ENCODE measurements around the gene ALAD.
"Not testable (repeated sequence)": the region's sequence is repeated elsewhere in the genome, so short reads cannot be mapped to it uniquely, and the experiment has no call there.

Gene ALAD

DNA sequence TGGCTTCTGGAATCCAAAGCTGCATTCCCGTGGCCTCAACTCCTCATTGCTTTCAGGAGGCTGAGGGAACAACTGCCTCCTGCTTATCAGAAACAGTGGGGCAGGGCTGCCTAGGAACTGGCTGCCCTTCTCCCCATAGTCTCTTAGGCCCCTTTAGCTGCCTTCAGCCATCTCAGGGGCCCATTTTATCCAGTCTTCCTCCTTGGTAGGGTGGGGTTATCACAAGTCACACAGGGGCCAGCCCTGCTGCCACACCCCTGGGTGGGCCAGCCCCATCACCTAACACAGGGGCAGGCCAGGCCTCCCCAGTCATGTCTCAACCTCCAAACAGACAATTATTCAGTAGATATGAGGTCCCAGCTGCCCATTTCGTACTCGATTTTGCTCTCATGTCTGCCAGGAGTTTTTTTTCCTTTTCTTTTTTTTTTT is 3.9 kb downstream of the ALAD start:
- no peak for DNase-seq

DNA sequence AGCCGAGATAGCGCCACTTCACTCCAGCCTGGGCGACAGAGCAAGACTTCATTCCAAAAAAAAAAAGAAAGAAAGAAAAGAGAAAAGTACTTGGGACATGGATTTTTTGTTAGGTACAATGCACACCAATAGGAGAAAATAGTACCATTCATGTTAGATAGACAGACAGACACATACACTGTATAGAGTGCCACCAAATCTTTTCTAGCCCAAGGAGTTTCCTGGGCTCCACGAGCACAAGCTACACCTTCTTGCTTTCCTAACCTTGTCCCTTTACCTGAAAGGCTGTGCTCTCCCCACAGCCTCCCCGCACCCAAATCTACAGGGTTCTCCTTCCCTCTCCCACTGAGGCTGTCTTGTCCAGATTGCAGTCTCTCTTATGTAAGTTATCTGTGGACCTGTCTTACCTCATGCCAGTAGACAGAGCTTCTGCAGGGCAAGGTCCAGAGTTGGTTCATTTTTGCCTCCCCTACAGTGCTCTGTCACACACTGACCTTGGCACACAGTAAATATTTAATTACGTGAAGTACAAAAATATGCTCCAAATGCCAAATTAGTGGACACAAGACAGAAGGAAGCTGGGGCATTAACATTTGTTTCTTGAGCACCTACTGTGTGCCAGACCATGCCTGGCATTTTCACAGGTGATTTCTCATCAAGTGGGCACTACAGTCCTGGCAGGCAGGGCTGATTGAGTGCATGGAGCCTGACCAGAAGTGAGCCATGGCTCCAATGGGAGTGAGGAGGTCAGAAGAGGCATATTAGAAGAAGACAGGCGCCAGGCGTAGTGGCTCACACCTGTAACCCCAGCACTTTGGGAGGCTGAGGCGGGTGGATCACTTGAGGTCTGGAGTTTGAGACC is 5.9 kb downstream of the ALAD start:
- DNase-seq = no peak

DNA sequence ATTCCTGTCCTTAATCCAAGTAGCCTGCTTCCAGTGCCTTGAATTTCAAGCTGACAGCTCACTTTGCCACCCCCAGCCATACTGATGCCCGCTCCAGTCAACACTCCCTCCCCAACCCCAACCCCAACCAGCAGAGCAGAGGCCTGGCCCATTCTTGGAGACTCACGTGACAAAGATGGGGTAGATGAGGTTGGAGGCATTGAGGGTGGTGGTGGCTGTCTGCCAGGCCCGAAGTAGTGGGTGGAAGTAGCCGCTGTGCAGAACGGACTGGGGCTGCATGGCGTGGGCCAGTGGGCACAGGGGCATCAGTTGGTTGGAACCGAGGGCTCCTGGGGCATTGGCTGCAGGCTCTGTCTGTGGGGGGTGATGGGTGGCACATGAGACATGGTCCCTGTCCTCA is 7.8 kb downstream of the ALAD start:
- DNase-seq = no peak

GRCh38 chr9:113391917-113392316 is 9.2 kb downstream of the ALAD start:
- DNase-seq = no peak

DNA sequence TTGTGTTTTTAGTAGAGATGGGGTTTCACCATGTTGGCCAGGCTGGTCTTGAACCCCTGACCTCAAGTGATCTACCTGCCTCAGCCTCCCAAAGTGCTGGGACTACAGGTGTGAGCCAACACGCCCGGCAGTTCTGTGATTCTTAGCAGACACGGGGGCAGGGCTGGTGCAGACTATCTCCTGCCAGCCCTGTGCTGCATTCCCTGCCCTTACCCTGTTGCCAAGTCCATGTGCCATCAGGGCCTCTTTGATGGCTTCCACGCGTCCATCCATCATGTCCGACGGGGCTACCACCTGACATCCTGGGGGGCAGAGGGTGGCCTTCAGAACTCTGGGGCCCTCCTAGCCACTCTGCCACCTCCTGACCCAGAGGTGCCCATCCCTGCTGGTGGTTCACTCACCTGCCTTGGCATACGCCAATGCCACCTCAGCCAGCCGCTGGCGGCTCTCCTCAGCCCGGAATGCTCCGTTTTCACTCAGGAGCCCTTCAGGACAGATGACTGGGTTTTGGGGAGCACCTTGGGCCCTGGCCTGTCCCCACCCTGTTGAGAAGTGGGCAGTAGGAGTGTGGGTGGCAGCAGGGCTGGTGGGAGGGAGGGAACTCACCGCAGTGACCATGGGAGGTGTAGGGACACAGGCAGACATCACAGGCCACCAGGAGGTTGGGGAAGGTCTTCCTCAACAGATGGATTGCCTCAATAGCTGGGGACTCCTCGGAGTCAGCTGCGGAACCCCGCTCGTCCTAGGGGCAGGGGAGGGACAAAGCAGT is 10.7 kb downstream of the ALAD start:
- DNase-seq = no peak

GRCh38 chr9:113389451-113389850 is 11.6 kb downstream of the ALAD start:
- DNase-seq = no peak

GRCh38 chr9:113388833-113389232 is 12.3 kb downstream of the ALAD start:
- no peak for DNase-seq

DNA sequence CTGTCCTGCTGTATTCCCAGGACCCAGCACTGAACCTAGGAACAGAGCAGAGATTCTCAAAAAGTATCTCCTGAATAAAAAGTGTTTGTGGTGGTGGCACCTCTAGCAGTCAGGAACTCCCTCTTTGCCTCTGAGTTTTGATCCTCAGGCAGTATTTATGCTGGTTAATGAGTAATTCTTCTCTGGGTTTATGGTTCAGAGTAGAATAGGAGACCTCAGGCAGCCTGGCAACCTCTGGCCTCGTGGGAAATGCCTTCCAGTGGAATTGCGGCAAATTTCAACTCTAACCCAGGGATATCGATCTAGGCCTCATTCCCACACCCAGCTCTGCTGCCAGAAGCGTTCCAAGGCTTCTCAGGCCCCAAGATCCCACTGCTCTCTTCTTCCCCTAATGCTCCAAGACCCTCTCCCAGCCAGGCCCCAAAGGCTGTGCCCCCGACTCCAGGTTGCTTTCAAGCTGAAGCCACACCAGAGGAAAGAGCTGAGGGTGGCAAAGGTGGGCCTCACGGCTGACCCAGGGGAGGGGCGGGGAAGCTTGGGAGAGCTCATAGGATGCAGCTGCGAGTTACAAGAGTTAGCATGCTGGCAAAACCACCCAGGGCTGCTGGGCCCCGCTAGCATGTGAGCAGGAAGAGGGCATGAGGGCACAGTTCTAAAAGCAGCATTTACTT is 13.4 kb downstream of the ALAD start:
- DNase-seq = no peak

DNA sequence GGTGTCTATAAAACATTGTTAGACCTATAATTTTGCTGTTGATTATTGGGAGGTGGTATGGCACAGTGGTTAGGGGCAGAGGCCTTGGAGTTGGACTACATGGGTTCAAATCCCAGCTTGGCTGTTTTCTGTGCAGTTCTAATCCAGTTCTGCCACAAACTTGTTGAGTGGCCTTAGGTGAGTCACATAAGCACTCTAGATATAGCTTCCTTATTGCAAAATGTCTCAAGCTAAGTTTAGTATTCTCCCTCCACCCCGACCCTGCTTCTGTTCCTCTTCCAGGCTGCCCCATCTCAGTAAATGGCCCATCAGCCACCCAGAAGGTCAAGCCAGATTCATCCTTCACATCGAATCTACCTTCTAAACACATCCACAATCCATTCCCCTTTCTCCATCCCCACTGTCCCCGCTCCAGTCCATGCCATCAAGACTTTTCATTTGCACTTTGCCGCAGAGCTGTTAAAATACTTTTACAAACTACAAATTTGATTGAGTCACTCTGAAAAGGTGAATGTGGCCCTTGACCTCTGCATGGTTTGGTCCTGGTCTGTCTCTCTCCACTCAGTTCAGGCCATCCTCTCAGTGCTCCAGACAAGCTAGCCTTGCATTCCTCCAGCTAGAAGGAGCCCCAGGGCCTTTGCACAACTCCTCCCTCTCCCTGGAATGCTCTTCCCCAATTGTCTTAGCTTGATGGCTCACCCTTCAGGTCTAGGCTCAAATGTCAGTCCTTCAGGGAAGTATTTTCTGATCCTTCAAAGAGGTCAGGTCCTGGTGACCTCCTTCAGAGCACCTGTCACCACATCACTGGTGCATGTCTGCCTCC is 14.3 kb downstream of the ALAD start:
- no peak for DNase-seq

DNA sequence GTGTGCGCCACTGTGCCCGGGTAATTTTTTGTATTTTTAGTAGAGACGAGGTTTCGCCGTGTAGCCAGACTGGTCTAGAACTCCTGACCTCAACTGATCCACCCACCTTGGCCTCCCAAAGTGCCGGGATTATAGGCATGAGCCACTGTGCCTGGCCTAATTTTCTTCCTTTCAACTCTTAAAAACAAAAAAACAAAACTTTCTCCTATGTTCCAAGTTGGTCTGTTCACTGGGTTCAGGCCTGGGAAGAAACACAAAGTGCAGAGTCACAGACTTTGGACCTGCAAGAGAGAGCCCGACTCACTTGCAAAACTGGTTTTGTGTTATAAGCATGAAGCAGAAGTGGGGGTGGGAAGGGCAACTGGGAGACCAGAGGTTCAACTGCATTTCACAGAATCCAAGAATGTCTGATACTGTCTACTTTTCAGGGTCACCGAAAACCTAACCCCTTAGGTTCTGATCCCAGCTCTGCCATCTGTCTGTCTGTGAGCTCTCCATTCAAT is 19.1 kb downstream of the ALAD start:
- no peak for DNase-seq

DNA sequence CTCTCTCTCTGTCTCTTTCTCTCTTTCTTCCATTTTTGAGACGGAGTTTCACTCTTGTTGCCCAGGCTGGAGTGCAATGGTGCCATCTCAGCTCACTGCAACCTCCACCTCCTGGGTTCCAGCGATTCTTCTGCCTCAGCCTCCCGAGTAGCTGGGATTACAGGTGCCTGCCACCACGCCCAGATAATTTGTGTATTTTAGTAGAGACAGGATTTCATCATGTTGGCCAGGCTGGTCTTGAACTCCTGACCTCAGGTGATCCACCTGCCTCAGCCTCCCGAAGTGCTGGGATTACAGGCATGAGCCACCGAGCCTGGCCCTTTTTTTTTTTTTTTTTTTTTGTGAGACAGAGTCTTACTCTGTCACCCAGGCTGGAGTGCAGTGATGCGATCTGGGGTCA is 19.6 kb downstream of the ALAD start:
- not testable (repeated sequence) for DNase-seq

DNA sequence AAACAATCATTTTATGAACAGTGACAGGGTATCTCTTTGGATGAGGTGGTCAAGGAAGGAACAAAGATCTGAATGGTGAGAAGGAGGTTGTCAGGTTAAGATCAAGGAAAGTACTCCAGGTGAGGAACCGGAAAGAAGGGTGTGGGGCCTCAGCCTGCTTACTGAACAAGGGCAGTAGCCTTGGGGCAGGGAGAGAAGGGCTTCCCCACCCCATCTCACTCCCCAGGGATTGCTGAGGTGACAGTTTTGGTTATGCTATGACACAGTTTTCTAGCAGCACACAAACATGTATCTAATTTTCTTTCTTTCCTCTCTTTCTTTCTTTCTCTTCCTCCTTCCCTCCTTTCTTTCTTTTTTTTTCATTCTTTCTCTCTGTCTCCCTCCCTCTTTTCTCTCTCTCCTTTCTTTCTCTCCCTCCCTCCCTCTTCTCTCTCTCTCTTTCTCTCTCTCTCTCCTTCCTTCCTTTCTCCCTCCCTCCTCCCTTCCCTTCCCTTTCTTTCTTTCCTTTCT is 20.2 kb downstream of the ALAD start:
- DNase-seq = no peak

DNA sequence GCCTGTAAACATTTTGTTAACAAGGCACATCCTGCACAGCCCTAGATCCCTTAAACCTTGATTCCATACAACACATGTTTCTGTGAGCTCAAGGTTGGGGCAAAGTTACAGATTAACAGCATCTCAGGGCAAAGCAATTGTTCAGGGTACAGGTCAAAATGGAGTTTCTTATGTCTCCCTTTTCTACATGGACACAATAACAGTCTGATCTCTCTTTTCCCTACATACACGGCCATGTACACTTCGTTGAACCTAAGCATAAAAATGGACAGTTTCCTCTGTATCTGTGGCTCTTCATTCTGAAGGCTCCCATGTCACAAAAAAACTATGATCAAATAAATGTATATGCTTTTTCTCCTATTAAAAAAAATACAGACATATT is 21.3 kb downstream of the ALAD start:
- not testable (repeated sequence) for DNase-seq

DNA sequence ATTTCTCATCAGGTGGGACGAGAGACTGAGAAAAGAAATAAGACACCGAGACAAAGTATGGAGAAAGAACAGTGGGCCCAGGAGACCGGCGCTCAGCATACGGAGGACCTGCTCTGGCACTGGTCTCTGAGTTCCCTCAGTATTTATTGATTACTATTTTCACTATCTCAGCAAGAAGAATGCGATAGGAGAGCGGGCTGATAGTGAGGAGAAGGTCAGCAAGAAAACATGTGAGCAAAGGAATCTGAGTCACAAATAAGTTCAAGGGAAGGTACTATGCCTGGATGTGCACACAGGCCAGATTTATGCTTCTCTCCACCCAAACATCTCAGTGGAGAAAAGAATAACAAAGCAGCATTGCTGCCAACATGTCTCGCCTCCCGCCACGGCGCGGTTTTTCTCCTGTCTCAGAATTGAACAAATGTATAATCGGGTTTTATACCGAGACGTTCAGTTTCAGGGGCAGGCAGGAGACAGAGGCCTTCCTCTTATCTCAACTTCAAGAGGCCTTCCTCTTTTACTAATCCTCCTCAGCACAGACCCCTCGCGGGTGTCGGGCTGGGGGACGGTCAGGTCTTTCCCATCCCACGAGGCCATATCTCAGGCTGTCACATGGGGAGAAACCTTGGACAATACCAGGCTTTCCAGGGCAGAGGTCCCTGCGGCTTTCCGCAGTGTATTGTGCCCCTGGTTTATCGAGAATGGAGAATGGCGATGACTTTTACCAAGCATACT is 21.8 kb downstream of the ALAD start:
- not testable (repeated sequence) for DNase-seq

DNA sequence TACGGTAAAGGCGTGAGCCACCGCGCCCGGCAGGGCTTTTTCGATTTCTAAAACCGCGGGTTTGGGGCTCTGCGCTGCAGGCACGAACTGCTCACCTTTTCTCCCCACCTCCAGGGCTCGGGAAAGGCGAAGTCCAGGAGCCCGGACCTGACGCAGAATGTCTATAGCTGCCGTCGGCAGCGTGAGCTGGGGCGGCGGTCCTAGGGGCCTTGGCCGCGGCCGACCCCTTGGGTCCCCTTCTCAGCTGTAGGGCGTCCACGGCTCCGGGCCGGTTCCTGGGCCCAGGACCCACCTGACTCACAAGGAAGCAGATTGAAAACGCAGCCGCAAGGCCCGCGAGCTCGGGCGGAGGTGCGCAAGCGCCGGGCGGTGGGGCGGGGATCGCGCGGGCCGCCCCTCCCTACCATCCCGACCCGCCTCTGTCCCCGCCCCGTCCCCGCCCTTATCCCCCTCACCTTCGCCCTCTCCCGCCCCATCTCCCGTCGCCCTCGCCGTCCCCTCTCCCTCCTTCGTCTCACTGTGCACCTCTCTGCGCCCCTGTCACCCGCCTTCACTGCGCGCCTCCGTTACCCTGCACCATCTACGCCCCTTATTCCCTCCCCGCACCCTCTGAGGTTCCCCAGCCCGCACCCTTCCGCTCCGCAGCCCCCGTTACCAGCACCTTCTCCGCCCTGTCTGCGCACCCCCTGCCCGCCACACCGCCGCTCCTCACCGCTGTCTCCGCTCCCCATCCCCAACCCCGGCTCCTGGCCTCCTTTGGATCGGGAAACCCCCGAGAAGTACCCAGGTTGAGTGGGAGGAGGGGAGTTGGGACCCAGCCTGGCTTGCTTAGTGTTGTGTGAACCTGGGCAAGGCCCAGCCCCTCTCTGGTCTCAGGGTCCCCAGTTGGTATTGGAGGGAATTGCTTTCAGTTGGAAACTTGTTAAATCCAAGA is 24.2 kb downstream of the ALAD start, which contains the start of gene HDHD3:
Gene HDHD3 (minus strand): TSS at position 353 of the 934 bp plus-strand sequence. CDS start 2,632 bp downstream, outside the sequence.
- peak; percentile 18 to 45 for DNase-seq

GRCh38 chr9:113375057-113376023 is 25.7 kb downstream of the ALAD start:
- no peak for DNase-seq

GRCh38 chr9:113373676-113374392 is 27.2 kb downstream of the ALAD start:
- no peak for DNase-seq

- no peak for DNase-seq
These were observed 27.8 kb downstream of the ALAD start for GRCh38 chr9:113373256-113373655.

Measured in NCI-H187 (cell line).